Activated CD4-positive, alpha-beta T cell treated with anti-CD3 and anti-CD28 coated beads for 36 hours (primary cell): ENCODE data around the gene BAK1. TPM values are rescaled to one million over a fixed set of nuclear protein-coding genes. Genes with fewer than 3 reads are reported as not detected.
A peak's percentile ranks its signal among the peaks of the same experiment; 100 is the strongest.

Experiments used
- ATAC-seq: fragments of 200-7000 bp; cut with Tn5 transposase; one replicate; pipeline ENCODE4 v1.10.0; 2021; ENCODE audit warnings: mild to moderate bottlenecking, moderate library complexity
- CTCF ChIA-PET: fragments of 350-600 bp; sonication (Branson Sonifier 250); formaldehyde crosslinking; loops from one replicate; lab custom pipeline; 2021; ENCODE audit warnings: antibody characterized with exemption; lab: Charles Lee
- POLR2A ChIA-PET: fragments of 350-600 bp; sonication (Branson Sonifier 250); formaldehyde crosslinking; loops from one replicate; lab custom pipeline; 2021; ENCODE audit warnings: antibody characterized with exemption, inconsistent platforms; lab: Charles Lee
- DNase-seq: peaks from one replicate; pipeline ENCODE4 v3.0.0-alpha.2; 2020
- H3K27ac Mint-ChIP-seq: one replicate; pipeline ENCODE4 v1.8.0; 2021; ENCODE audit warnings: mixed read lengths
- H3K27me3 Mint-ChIP-seq: one replicate; pipeline ENCODE4 v1.8.0; 2021; ENCODE audit warnings: mixed read lengths
- H3K36me3 Mint-ChIP-seq: one replicate; pipeline ENCODE4 v1.8.0; 2021; ENCODE audit warnings: low read depth, mixed read lengths
- H3K4me1 Mint-ChIP-seq: one replicate; pipeline ENCODE4 v1.8.0; 2021; ENCODE audit warnings: mixed read lengths
- H3K4me3 Mint-ChIP-seq: one replicate; pipeline ENCODE4 v1.8.0; 2021; ENCODE audit warnings: mild to moderate bottlenecking, moderate library complexity, mixed read lengths
- H3K9me3 Mint-ChIP-seq: one replicate; pipeline ENCODE4 v1.8.0; 2021; ENCODE audit warnings: low read depth, mixed read lengths
- intact Hi-C, 2 experiments: fragments of 100-400 bp; cut with DNase I in 1 of 2; cut with micrococcal nuclease in 1 of 2; formaldehyde crosslinking; loops; one replicate each; pipeline versions ENCODE4 v1.14.2 to v1.15.1; 2022 to 2024; cut with DNase I, micrococcal nuclease
- total RNA-seq, 2 experiments: library from RNA; stranded (reverse); gene quantifications; one replicate each; pipeline ENCODE4 v1.2.3, GENCODE V29; 2021

Gene BAK1
- total RNA-seq, 2 experiments from 2014 or later = 37.0 to 43.3 TPM

DNA sequence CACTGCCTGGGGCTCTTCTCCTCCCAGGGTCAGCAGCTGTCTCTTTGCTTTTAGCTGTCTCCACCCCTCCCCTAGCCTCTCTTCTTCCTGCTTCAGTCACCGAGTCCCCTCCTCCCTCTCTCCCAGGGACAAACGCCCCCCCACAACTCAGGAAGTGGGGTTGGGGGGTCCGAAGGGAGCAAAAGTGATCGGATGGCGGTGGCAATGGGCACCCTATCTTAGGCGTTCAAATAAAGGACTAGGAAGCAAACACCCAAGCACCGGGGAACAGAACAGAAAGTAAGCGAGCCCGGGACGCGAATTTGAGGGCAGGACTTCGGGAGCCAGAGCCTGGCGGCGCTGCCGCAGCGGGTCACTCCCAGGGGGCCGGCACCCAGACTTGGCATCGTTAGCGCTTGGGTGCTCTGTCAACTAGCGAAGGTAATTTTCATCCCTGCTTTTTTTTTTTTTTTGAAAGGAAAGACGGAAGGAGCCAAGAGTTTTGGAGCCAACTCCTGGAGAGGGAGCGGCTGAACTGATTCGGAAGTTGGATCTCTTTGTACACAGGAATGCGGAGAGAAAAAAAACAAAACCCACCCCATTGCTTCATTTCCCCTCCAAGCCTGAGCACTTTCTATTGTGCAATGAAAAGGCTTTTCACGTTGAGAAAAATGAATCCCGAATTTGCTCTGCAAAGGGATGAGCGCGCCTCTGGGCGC is 40.2 kb upstream of the BAK1 start:
- DNase-seq (peak; percentile 64), ATAC-seq (peak; percentile 19)
- Mint-ChIP-seq H3K36me3 (peaks cover 17% of the 10 kb centered on the region), H3K27ac (peak overlapping the region; percentile 91), H3K27me3 (no peaks in the 10 kb centered on the region), H3K4me1 (peaks cover 41% of the 10 kb centered on the region), H3K9me3 (no peaks in the 10 kb centered on the region), H3K4me3 (peak overlapping the region; percentile 84)
- POLR2A ChIA-PET = interaction anchor here (0.7 kb wide), 2 partner anchors 12 to 43 kb away, joined by 3 to 4 read pairs; no protein-coding TSS in a partner anchor
- intact Hi-C loops = loop anchor here (1.0 to 5.0 kb wide), 9 partner anchors 8 to 617 kb away; partner anchors contain the start of genes HMGA1 (in 1 of the 2), KIFC1 (in 1 of the 2), LEMD2 (in 1 of the 2) and RPS18 (in 1 of the 2)
- CTCF ChIA-PET = interaction anchor here (1.1 to 4.5 kb wide), 4 partner anchors 13 to 190 kb away, joined by 3 to 22 read pairs (median 4); no protein-coding TSS in a partner anchor

DNA sequence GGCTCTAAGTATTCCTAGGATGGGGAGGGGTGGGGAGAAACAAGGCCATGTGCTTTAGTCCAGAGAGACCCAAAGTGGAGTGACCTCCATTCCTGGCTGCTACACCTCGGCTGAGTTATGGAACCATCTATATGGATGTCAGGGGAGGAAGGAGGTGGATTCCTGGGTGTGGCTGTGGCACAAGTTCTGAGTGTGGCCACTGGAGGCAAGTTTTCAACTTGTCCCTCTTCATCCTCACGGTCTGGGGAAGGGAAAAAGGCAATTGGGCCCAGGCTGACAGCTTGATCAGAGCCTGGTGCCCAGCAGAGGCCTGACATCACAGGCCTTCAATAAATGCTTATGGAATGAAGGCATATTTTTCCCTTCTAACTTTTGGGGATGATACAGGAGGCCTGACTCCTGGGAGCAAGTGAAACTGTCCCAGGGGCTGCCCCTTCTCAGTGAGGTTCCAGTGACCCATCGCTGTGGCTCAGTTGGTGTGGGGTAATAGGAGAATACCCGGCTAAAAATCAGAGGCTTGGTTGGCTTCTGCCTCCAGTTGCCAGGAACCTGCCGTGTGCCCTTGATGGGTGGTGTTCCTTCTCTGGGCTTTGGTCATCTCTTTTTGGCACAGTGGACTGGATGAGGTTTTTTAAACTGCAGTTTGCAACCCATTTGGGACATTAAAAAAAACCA is 39.2 kb upstream of the BAK1 start:
- ATAC-seq = no peak
- no peak for DNase-seq

GRCh38 chr6:33616913-33617312 is 36.8 kb upstream of the BAK1 start:
- ATAC-seq = no peak
- no peak overlapping the region for H3K4me3 Mint-ChIP-seq
- ChIA-PET POLR2A (no interaction called here), CTCF (no interaction called here)
- no peak for DNase-seq
- no peaks in the 10 kb centered on the region for H3K27me3 Mint-ChIP-seq
- intact Hi-C loops = no loop called here
- H3K4me1 Mint-ChIP-seq = peaks cover 11% of the 10 kb centered on the region
- no peaks in the 10 kb centered on the region for H3K36me3 Mint-ChIP-seq
- H3K27ac Mint-ChIP-seq = no peak overlapping the region
- H3K9me3 Mint-ChIP-seq = no peaks in the 10 kb centered on the region

More for the DNA sequence above, 39.2 kb upstream of the BAK1 start:
- H3K9me3 Mint-ChIP-seq = no peaks in the 10 kb centered on the region
- H3K36me3 Mint-ChIP-seq = peaks cover 14% of the 10 kb centered on the region
- H3K4me1 Mint-ChIP-seq = peaks cover 34% of the 10 kb centered on the region
- no peaks in the 10 kb centered on the region for H3K27me3 Mint-ChIP-seq
- ChIA-PET CTCF (interaction anchor here (0.6 to 4.5 kb wide), 3 partner anchors 12 to 29 kb away, joined by 3 to 22 read pairs (median 3); no protein-coding TSS in a partner anchor), POLR2A (no interaction called here)
- intact Hi-C loops = no loop called here
- peak overlapping the region; percentile 91 for H3K27ac Mint-ChIP-seq
- H3K4me3 Mint-ChIP-seq = peak overlapping the region; percentile 84

DNA sequence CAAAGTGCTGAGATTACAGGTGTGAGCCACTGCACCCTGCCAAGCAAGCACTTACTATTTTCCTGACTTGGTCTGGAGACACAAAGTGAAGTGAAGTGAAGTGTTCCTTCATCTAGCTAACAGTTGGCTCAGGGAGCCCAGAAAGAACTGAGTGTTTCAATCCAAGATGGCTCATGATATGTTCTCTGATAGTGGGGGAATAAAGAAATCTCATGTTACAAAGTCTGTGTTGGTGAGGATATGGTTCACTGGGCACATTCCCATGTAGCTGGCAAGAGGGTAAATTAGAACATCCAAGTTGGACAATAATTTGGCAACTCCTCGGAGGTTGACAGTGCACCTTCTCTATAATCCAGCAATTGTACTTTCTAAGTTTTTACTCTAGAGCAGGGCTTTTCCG is 36.0 kb upstream of the BAK1 start:
- peaks cover 11% of the 10 kb centered on the region for H3K4me1 Mint-ChIP-seq
- ATAC-seq (no peak), DNase-seq (no peak)
- H3K36me3 Mint-ChIP-seq = no peaks in the 10 kb centered on the region
- H3K27ac Mint-ChIP-seq = no peak overlapping the region
- H3K9me3 Mint-ChIP-seq = no peaks in the 10 kb centered on the region
- ChIA-PET POLR2A (no interaction called here), CTCF (no interaction called here)
- intact Hi-C loops = no loop called here
- no peaks in the 10 kb centered on the region for H3K27me3 Mint-ChIP-seq
- no peak overlapping the region for H3K4me3 Mint-ChIP-seq

GRCh38 chr6:33613795-33614168 is 33.7 kb upstream of the BAK1 start:
- Mint-ChIP-seq H3K27me3 (no peaks in the 10 kb centered on the region), H3K4me3 (no peak overlapping the region), H3K4me1 (no peaks in the 10 kb centered on the region), H3K9me3 (no peaks in the 10 kb centered on the region), H3K36me3 (no peaks in the 10 kb centered on the region), H3K27ac (no peak overlapping the region)
- ATAC-seq (no peak), DNase-seq (no peak)
- intact Hi-C loops = no loop called here
- ChIA-PET CTCF (interaction anchor here (0.9 kb wide), 1 partner anchor 98 kb away, joined by 3 read pairs; the partner anchor contains the start of gene UQCC2), POLR2A (no interaction called here)

GRCh38 chr6:33613146-33613794 is 33.2 kb upstream of the BAK1 start:
- DNase-seq (no peak), ATAC-seq (no peak)
- H3K4me1 Mint-ChIP-seq = no peaks in the 10 kb centered on the region
- no peak overlapping the region for H3K27ac Mint-ChIP-seq
- no peaks in the 10 kb centered on the region for H3K9me3 Mint-ChIP-seq
- no peak overlapping the region for H3K4me3 Mint-ChIP-seq
- H3K27me3 Mint-ChIP-seq = no peaks in the 10 kb centered on the region
- no peaks in the 10 kb centered on the region for H3K36me3 Mint-ChIP-seq
- intact Hi-C loops = no loop called here
- ChIA-PET CTCF (interaction anchor here (0.9 to 2.7 kb wide), 2 partner anchors 27 to 98 kb away, joined by 3 to 11 read pairs; partner anchors contain the start of gene UQCC2), POLR2A (no interaction called here)

- no peaks in the 10 kb centered on the region for H3K27me3 Mint-ChIP-seq
- intact Hi-C loops = no loop called here
- no peak for ATAC-seq
- H3K4me1 Mint-ChIP-seq = no peaks in the 10 kb centered on the region
- no peak overlapping the region for H3K27ac Mint-ChIP-seq
- CTCF ChIA-PET = interaction anchor here (0.7 to 2.7 kb wide), 5 partner anchors 19 to 1755 kb away, joined by 3 to 11 read pairs (median 3); no protein-coding TSS in a partner anchor
- no peaks in the 10 kb centered on the region for H3K36me3 Mint-ChIP-seq
- H3K4me3 Mint-ChIP-seq = no peak overlapping the region
- POLR2A ChIA-PET = no interaction called here
- no peaks in the 10 kb centered on the region for H3K9me3 Mint-ChIP-seq
- no peak for DNase-seq
Observed at GRCh38 chr6:33610779-33611732, 31.0 kb upstream of the BAK1 start.

GRCh38 chr6:33610067-33610466 is 30.0 kb upstream of the BAK1 start:
- no peak for ATAC-seq
- DNase-seq = no peak
- Mint-ChIP-seq H3K4me3 (no peak overlapping the region), H3K4me1 (no peaks in the 10 kb centered on the region), H3K27me3 (peaks cover 2% of the 10 kb centered on the region), H3K36me3 (no peaks in the 10 kb centered on the region), H3K27ac (no peak overlapping the region), H3K9me3 (peaks cover 3% of the 10 kb centered on the region)
- intact Hi-C loops = no loop called here
- POLR2A ChIA-PET = no interaction called here
- CTCF ChIA-PET = interaction anchor here (0.7 kb wide), 1 partner anchor 1756 kb away, joined by 3 read pairs; no protein-coding TSS in a partner anchor

GRCh38 chr6:33609528-33609927 is 29.5 kb upstream of the BAK1 start:
- intact Hi-C loops = no loop called here
- Mint-ChIP-seq H3K36me3 (no peaks in the 10 kb centered on the region), H3K27me3 (peaks cover 2% of the 10 kb centered on the region), H3K4me3 (no peak overlapping the region), H3K27ac (no peak overlapping the region), H3K9me3 (peaks cover 5% of the 10 kb centered on the region), H3K4me1 (no peaks in the 10 kb centered on the region)
- no peak for ATAC-seq
- DNase-seq = no peak
- ChIA-PET CTCF (no interaction called here), POLR2A (no interaction called here)

GRCh38 chr6:33609019-33609418 is 28.9 kb upstream of the BAK1 start:
- H3K27ac Mint-ChIP-seq = no peak overlapping the region
- no peaks in the 10 kb centered on the region for H3K4me1 Mint-ChIP-seq
- ChIA-PET POLR2A (no interaction called here), CTCF (interaction anchor here (2.3 to 2.4 kb wide), 2 partner anchors 19 to 24 kb away, joined by 9 to 13 read pairs; no protein-coding TSS in a partner anchor)
- ATAC-seq = no peak
- no peak overlapping the region for H3K4me3 Mint-ChIP-seq
- peaks cover 2% of the 10 kb centered on the region for H3K27me3 Mint-ChIP-seq
- intact Hi-C loops = no loop called here
- H3K36me3 Mint-ChIP-seq = no peaks in the 10 kb centered on the region
- H3K9me3 Mint-ChIP-seq = peaks cover 5% of the 10 kb centered on the region
- DNase-seq = no peak
